MM.1S (cell line): Measurements from ENCODE around the gene ZNF776.

Experiments
- DNase-seq: peaks from one replicate; pipeline ENCODE4 v3.0.0-alpha.2; 2015
- H2AFZ ChIP-seq: fragments of 300-600 bp; sonication (generic); 2 replicates; pipeline ENCODE4 v1.6.0; 2016; ENCODE audit warnings: antibody characterized with exemption, low read length
- H3F3A ChIP-seq: fragments of 300-600 bp; sonication (generic); 2 replicates; pipeline ENCODE4 v1.6.1; 2016; ENCODE audit warnings: mild to moderate bottlenecking, antibody characterized with exemption, low read length, moderate library complexity, mixed read lengths; ENCODE audit not compliant: insufficient read depth
- H3K27ac ChIP-seq: fragments of 300-600 bp; sonication (generic); 2 replicates; pipeline ENCODE4 v1.5.1; 2016; ENCODE audit warnings: mild to moderate bottlenecking, low read length
- H3K27me3 ChIP-seq: fragments of 300-600 bp; sonication (generic); replicated peaks from 2 replicates; pipeline ENCODE4 v1.6.0; 2016; ENCODE audit warnings: low read length; ENCODE audit not compliant: insufficient read depth
- H3K36me3 ChIP-seq: fragments of 300-600 bp; sonication (generic); replicated peaks from 2 replicates; pipeline ENCODE4 v1.6.1; 2016; ENCODE audit warnings: mild to moderate bottlenecking, low read length, mixed read lengths; ENCODE audit not compliant: insufficient read depth
- H3K4me1 ChIP-seq: fragments of 300-600 bp; sonication (generic); 2 replicates; pipeline ENCODE4 v1.6.1; 2016; ENCODE audit warnings: low read length, mixed read lengths
- H3K4me2 ChIP-seq: fragments of 300-600 bp; sonication (generic); 2 replicates; pipeline ENCODE4 v1.6.0; 2016; ENCODE audit warnings: low read depth, low read length
- H3K4me3 ChIP-seq: fragments of 300-600 bp; sonication (generic); 2 replicates; pipeline ENCODE4 v1.5.1; 2016; ENCODE audit warnings: low read length, mixed read lengths
- H3K79me2 ChIP-seq: fragments of 300-600 bp; sonication (generic); 2 replicates; pipeline ENCODE4 v1.6.1; 2016; ENCODE audit warnings: mixed run types, low read length, mixed read lengths
- H3K9ac ChIP-seq: fragments of 300-600 bp; sonication (generic); 2 replicates; pipeline ENCODE4 v1.6.1; 2016; ENCODE audit warnings: low read length, mixed read lengths
- H3K9me2 ChIP-seq: fragments of 300-600 bp; sonication (generic); replicated peaks from 2 replicates; pipeline ENCODE4 v1.6.1; 2016; ENCODE audit warnings: mild to moderate bottlenecking, low read length, mixed read lengths; ENCODE audit not compliant: insufficient read depth
- H3K9me3 ChIP-seq: fragments of 300-600 bp; sonication (generic); replicated peaks from 2 replicates; pipeline ENCODE4 v1.6.1; 2016; ENCODE audit warnings: mild to moderate bottlenecking, low read length, mixed read lengths; ENCODE audit not compliant: insufficient read depth
- H4K20me1 ChIP-seq: fragments of 300-600 bp; sonication (generic); 2 replicates; pipeline ENCODE4 v1.6.1; 2016; ENCODE audit warnings: mild to moderate bottlenecking, low read length, moderate library complexity, mixed read lengths; ENCODE audit not compliant: insufficient read depth
- EZH2 ChIP-seq: fragments of 300-600 bp; sonication (generic); optimal IDR thresholded peaks from 2 replicates; pipeline ENCODE3; 2017; ENCODE audit warnings: low read depth, mild to moderate bottlenecking, antibody characterized with exemption, low read length, mixed read lengths
- EZH2phosphoT487 ChIP-seq: fragments of 300-600 bp; sonication (generic); IDR thresholded peaks from 2 replicates; pipeline ENCODE4 v1.6.1; 2018; ENCODE audit warnings: antibody characterized with exemption, low read length
- TF ChIP-seq, protein P1 (sequence below): fragments of 300-600 bp; sonication (generic); IDR thresholded peaks from 2 replicates; pipeline ENCODE4 v1.5.1; 2016; ENCODE audit warnings: antibody characterized with exemption, low read length, mixed read lengths

ZNF776 gene

DNA sequence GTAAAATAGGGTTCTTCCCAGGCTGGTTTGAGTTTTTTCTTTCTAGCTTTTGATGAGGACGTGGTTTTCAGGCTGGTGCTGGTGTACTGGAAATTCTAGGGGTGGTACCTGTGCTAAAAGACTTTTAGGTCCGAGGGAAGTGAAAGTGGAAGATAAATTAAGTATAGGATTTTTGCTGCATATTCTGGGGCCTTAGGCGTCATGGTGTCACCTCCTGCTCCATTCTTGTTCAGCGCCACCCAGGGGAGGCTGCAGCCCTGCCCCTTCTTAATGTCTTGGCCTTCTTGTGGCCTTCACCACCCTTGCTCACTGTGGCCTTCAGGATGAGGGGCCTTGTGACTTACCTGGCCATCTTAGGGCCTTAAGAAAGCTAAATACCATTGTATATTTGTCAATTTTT, 55.7 kb downstream of the ZNF776 start:
- Histone ChIP-seq H3K4me2 (no peak overlapping the region), H3K4me3 (no peak overlapping the region), H3K9me3 (no peaks in the 10 kb centered on the region), H3K36me3 (no peaks in the 10 kb centered on the region), H3K79me2 (0 out of 2 replicates have a peak, but pooled peaks cover 4% of the 10 kb centered on the region), H3K27ac (no peak overlapping the region), H3K4me1 (no peaks in the 10 kb centered on the region), H2AFZ (no peak overlapping the region), H3K9ac (no peak overlapping the region), H3F3A (no peaks in the 10 kb centered on the region), H3K9me2 (no peaks in the 10 kb centered on the region), H3K27me3 (no peaks in the 10 kb centered on the region), H4K20me1 (no peaks in the 10 kb centered on the region)
- DNase-seq, result no peak
- no peak for TF ChIP-seq EZH2
- TF ChIP-seq, protein P1, sequence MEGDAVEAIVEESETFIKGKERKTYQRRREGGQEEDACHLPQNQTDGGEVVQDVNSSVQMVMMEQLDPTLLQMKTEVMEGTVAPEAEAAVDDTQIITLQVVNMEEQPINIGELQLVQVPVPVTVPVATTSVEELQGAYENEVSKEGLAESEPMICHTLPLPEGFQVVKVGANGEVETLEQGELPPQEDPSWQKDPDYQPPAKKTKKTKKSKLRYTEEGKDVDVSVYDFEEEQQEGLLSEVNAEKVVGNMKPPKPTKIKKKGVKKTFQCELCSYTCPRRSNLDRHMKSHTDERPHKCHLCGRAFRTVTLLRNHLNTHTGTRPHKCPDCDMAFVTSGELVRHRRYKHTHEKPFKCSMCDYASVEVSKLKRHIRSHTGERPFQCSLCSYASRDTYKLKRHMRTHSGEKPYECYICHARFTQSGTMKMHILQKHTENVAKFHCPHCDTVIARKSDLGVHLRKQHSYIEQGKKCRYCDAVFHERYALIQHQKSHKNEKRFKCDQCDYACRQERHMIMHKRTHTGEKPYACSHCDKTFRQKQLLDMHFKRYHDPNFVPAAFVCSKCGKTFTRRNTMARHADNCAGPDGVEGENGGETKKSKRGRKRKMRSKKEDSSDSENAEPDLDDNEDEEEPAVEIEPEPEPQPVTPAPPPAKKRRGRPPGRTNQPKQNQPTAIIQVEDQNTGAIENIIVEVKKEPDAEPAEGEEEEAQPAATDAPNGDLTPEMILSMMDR, result no peak
- no peak for TF ChIP-seq EZH2phosphoT487

DNA sequence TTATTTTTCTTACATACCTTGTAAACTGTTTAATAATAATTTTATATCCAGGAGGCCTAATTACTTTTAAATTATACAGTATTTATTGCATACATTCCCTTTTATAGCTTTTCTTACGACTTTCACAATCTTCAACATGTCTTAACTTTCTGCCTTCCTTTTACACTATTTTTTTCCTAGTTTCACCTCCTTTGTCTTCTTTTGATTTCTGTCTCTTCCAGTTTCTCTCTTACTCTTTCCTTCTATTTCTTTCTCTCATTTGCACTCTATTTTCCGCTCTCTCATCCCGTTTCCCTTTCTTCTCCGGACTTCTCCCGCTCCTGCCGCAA, 56.6 kb downstream of the ZNF776 start:
- no peak for DNase-seq
- Histone ChIP-seq H3K4me1 (no peaks in the 10 kb centered on the region), H3K4me3 (no peak overlapping the region), H3K79me2 (0 out of 2 replicates have a peak, but pooled peaks cover 4% of the 10 kb centered on the region), H2AFZ (no peak overlapping the region), H3K9ac (no peak overlapping the region), H3F3A (no peaks in the 10 kb centered on the region), H3K9me3 (no peaks in the 10 kb centered on the region), H3K9me2 (no peaks in the 10 kb centered on the region), H3K36me3 (0 out of 2 replicates have a peak, but pooled peaks cover 3% of the 10 kb centered on the region), H4K20me1 (no peaks in the 10 kb centered on the region), H3K27me3 (no peaks in the 10 kb centered on the region), H3K27ac (no peak overlapping the region), H3K4me2 (no peak overlapping the region)
- TF ChIP-seq, protein P1, result no peak
- TF ChIP-seq EZH2, result no peak
- TF ChIP-seq EZH2phosphoT487, result no peak

DNA sequence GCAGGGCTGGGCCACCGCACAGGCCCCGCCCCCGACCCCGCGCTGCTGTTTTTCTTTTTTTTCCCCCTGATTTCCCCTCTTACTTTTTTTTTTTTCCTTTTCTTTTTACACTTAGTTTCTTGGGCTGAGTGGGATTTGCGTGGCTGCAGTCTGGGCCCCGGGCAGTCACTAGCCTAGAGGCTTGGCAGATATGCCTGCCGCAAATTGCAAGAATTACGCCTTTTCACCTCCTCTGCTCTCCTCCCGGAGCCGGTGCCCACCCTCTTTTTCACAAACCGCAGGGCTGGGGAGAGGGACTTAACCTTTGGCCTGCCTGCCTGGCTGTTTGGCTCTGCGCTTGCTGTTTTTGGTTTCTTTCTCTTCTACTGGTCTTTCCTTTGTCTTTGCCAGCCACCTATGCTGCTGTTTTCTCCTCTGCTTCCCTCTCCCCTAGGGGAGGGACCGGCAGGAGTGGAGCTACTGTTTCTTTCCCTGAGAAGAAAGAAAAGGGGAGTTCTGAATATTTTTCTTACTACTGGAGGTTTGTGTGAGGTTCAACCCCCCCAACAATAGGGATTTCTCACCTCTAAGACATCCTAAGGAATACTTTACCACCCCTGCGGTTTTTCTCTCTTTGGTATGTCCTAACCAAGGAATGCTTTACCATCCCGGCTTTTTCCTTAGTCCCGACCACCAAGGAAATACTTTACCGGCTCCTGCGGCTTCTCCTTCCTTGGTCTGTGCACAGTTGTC, 57.1 kb downstream of the ZNF776 start:
- no peak overlapping the region for H3K27ac ChIP-seq
- H3K4me1 ChIP-seq, result no peaks in the 10 kb centered on the region
- no peak overlapping the region for H2AFZ ChIP-seq
- no peaks in the 10 kb centered on the region for H3F3A ChIP-seq
- H3K9me2 ChIP-seq, result no peaks in the 10 kb centered on the region
- no peaks in the 10 kb centered on the region for H4K20me1 ChIP-seq
- 0 out of 2 replicates have a peak, but pooled peaks cover 4% of the 10 kb centered on the region for H3K36me3 ChIP-seq
- no peaks in the 10 kb centered on the region for H3K27me3 ChIP-seq
- no peak overlapping the region for H3K4me3 ChIP-seq
- DNase-seq, result no peak
- H3K9ac ChIP-seq, result no peak overlapping the region
- H3K9me3 ChIP-seq, result no peaks in the 10 kb centered on the region
- no peak for TF ChIP-seq EZH2phosphoT487
- no peak for TF ChIP-seq EZH2
- TF ChIP-seq, protein P1, result no peak
- H3K79me2 ChIP-seq, result 0 out of 2 replicates have a peak, but pooled peaks cover 4% of the 10 kb centered on the region
- H3K4me2 ChIP-seq, result no peak overlapping the region
